B cell (primary cell): ENCODE measurements around the gene ZNF260.

Experiments used
- CTCF ChIP-seq: fragments of 200-600 bp; IDR thresholded peaks from one replicate; pipeline ENCODE4 v1.8.0; 2022; ENCODE audit warnings: antibody characterized with exemption, mild to moderate bottlenecking
- EZH2 ChIP-seq: IDR thresholded peaks from 2 replicates; pipeline ENCODE4 v1.6.1; 2012; ENCODE audit warnings: borderline replicate concordance, low read depth, mild to moderate bottlenecking, moderate library complexity, low read length; ENCODE audit not compliant: insufficient read depth, poor library complexity, severe bottlenecking

- TF ChIP-seq CTCF (no peak), EZH2 (no peak)
These were observed 36.3 kb upstream of the ZNF260 start for GRCh38 chr19:36564391-36564790.
